ENCODE data around the gene CLIC5.
"Not testable (repeated sequence)": the region's sequence is repeated elsewhere in the genome, so short reads cannot be mapped to it uniquely, and the experiment has no call there.

CLIC5 gene

DNA sequence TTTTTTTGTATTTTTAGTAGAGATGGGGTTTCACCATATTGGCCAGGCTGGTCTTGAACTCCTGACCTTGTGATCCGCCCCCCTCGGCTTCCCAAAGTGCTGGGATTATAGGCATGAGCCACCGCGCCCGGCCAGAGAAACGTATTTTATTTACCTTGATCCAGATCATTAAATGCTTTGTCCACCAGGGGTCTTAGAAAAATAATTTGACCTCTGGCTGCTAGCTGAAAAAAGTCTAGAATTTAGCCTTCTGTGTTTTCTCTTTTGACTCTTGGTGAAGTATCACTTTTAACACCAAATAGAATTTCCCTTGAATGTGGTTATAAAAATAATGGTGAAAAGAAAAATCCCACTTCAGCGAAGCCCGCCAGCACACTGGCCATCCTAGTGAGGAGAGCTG is 89.2 kb downstream of the CLIC5 start:
- not testable (repeated sequence) for DNase-seq (ENCODE audit: low spot score)

DNA sequence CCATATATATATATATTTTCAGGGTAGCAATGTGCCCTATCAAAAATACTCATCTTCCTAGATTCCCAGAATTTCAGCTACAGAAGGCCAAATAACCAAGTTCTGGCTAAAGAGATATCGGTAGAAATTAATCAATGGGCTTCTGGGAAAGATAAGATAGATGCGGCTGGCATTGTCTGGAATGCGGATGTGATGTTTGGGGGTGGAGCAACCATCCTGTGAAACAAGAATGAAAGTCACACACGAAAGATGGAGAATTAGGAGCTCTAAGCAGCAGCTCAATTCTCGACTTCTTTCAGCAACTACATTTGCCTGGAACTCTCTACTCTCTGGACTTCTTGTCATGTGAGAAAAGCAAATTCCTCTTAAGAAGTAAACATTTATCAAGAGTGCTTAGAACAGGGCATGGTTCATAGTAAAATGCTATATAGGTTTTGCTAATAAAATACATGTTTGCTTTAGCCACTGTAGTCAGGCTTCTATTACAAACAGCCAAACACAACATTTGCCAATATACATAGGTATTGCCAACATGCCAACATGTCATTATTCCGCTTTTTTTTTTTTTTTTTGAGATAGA is 90.8 kb downstream of the CLIC5 start:
- DNase-seq (ENCODE audit: low spot score): no peak

DNA sequence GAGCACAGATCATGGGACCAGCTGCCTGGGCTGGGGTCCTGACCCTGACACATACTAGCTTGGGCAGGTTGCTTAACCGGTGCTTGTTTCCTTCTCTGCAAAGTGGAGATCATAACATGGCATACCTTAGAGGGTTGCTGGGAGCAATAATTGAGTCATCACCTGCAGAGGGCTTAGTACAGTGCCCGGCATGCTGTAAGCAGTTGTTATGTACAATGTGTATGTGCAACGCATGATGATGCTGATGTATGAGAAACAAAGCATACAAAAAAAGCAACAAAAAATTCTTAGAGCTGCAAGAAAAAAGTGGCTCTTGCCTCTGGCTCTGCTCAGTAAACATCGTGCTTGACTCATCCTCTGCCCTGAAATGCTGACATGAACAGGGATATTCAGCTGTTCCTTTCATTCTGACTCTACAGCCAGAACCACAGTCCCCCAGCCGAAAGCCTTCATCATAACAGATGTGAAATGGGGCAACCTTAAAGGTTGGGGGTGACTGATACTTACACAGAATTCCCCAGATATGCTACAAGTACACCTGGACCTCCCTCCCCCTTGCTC is 91.7 kb downstream of the CLIC5 start:
- no peak for DNase-seq (ENCODE audit: low spot score)

DNA sequence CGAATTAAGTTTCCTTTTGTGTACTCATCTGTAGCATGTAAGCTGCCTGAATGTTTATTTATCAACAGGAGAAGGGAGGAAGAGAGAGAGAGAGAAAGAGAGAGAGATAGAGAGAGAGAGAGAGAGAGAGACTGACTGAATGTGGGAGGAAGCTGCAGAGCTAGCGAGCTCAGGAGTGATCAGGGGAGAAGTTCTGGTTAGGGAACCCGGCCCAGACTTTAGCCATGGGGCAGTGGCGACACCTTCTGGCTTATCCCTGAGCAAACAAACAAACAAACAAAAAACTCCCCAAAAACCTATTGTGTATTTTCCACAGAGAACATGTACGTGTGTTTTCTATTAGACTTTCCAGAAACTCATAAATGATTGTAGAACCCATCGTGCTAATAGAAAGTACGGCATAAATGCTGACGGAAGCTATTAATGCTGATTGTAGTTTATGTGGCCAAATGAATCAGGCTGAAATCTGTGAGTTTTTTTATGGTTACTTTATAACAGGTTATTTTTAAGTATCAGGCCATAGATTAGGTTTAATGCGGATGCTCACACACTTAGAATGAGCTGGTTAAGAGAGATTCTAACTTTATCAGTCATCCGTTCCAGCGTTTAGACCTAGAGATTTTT is 92.8 kb downstream of the CLIC5 start:
- DNase-seq (ENCODE audit: low spot score): peak; percentile 64

DNA sequence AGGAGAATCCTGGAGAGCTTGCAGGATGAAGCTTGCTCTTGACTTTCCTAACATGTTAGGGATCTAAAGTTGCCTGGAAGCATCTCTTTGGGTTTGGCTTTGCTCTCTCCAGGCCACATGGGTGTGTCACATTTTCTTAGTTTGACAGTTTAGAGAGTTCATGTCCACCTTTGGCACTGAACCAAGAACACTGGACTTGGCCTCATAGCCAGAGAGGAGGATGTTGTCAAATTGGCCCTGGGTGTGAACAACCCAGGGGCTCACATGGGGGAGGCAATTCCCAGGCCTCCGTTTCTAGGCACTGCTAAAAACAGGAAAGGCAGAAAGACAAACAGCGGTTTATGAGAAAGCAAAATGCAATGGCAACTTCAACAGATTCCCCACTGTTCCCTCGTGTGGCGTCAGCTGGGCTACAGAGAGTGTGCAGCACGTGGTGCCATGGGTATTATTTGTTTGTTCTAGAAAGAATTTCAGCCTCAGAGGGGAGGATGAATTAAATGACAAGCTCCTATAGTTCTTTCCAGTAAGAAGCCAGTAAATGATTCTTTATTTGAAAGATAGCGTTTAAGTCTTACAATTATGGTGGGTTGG is 93.9 kb downstream of the CLIC5 start:
- DNase-seq (ENCODE audit: low spot score): no peak

DNA sequence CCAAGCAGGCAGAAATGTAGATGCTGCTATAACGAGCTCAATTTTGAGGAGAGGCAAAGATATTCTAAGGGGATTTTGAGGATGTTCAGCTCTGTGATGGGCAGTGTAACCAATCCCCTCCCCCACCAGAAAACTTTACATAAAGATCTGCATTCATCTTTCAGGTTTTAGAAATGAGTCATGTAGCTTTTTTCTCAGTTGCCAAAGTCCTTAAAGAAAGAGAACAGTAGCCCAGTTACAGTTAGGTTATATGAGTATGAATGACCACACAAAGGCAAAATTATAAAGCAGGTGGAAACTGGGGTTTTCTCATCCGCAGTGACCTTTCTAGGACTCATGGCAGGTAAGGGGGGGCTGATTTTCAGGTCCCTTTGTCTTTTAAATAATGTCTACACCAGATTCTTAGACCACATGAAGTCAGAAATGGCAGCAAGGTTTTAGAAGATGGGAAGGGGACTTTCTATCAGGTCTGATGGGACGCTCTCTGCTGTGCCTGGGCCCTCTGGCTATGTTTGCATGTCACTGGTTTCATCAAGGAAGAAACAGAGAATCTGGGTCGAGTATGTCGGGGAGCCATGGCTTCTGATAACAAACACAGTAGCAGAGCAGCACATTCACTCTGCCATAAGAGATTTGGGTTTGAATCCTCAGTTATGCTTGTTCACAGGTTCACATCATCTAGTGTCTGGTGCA is 94.7 kb downstream of the CLIC5 start:
- no peak for DNase-seq (ENCODE audit: low spot score)

DNA sequence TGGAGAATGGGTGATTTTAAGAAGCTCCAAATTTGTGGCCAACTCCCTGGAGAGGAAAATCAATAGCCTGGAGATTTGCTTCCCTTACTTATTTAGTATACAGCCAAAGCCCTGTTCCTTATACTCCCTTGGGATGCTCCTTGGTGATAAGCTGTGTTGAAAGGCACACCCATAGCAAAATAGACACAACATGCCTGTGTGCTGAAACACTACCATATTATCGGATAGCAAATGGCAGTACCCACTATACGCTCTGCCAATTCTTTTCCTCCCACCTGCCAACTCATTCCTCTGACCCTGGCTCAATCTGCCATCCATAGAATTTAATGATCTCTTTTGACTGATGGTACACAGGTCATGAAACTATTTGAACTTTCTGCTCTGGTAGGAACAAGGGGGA is 98.2 kb downstream of the CLIC5 start:
- no peak for DNase-seq (ENCODE audit: low spot score)

DNA sequence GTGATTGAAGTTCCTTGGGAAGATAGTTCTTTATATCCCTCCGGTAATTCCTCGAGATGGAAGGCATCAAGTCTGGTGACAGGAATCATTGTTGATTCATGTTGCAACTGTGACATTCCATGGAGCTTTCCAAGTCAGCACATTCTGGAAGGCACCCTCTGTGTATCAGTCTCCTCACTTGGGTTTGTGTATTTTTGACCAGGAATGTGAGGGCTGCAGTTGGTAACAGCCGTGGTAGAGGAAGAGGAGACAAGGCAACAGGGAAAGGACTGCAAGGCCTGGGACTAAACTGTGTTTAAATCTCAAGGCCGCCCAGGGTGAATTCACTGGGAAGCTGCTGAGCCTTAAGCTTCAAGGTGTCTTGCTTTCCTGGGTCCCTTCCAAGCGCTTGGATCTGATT is 99.0 kb downstream of the CLIC5 start:
- no peak for DNase-seq (ENCODE audit: low spot score)

DNA sequence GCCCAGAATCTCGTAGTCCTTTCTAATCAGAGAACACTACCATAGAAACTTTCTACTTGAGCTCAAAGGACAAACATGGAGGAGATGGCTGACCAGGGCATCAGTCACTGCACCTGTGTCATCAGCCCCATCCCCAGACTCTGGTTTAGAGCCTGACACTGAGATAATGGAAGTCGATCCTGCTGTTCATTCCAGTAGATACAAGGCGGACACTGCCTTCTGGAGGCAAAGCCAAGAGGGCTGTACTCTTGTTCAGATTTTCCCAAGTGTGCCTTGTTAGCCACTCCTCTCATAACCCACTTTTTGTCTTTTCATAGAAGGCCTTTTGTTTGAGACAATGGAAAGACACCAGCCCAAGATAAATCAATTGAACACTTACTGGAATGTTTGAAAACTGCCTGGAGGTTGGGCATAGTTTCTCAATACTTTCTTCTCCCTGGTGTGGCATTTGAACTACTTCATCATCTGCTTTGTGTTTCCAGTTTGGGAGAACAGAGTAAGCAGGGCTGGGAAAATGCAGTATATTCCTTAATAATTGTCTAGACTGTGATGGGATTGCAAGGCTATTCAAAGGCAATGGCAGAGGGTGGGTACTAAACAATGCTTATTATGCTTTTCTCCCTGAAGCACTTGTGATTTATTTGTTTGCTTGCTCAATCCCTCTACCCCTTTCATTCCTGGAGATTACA is 99.7 kb downstream of the CLIC5 start:
- DNase-seq (ENCODE audit: low spot score): no peak

DNA sequence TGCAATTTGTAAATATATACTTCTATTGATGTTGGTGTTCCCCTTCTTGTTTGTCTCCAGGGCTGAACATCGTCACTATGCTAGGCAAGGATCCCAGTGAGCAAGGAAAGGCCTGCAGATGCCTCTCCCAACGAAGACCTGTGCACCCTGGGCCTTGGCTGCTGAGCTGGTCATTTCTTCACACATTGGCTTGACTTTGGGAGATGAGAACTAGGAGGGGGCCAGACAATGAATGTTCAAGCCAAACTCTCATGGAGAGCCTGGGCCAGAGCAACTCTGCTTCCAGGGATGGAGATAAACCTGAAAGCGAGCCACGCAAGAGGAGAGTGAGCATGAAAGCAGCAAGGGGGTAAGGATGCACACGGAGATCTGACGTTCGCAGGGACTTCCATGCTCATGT is 104.0 kb downstream of the CLIC5 start:
- DNase-seq (ENCODE audit: low spot score): no peak

DNA sequence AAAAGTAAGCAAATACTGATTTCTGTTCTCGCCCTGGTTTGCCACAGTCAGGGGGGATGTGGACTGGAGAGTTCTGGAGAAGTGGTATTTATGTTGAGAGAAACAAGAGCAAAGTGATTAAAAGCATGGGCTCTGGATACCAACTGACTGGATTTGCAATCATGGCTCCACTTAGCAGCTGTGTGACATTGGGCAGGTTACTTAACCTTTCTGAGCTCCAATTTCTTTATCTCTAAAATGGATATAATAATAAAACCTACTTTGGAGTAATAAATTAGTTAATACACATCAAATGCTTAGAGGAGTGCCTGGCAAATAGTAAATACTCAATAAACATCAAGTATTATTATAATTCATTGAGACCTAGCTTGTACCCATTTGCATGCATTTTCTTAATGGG is 111.7 kb downstream of the CLIC5 start:
- DNase-seq (ENCODE audit: low spot score): no peak

DNA sequence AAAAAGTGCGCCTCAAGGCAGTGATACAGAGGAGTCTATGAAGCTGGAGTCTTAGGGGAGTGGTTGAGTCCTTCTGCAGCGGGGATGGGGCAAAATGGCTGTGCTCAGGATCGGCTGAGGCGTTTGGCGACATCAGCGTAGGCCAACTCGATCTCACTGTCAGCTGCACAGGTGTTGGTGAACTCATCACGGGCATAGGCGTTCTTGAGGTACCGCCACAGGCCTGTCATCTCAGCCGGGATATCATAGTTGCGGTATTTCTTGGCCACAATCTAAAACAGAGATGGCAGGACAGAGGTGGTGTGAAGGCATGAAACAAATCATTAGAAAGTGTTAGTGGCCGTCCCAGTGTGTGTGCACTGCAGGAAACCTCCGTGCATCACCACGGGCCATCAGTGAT is 112.7 kb downstream of the CLIC5 start:
- DNase-seq (ENCODE audit: low spot score): no peak

DNA sequence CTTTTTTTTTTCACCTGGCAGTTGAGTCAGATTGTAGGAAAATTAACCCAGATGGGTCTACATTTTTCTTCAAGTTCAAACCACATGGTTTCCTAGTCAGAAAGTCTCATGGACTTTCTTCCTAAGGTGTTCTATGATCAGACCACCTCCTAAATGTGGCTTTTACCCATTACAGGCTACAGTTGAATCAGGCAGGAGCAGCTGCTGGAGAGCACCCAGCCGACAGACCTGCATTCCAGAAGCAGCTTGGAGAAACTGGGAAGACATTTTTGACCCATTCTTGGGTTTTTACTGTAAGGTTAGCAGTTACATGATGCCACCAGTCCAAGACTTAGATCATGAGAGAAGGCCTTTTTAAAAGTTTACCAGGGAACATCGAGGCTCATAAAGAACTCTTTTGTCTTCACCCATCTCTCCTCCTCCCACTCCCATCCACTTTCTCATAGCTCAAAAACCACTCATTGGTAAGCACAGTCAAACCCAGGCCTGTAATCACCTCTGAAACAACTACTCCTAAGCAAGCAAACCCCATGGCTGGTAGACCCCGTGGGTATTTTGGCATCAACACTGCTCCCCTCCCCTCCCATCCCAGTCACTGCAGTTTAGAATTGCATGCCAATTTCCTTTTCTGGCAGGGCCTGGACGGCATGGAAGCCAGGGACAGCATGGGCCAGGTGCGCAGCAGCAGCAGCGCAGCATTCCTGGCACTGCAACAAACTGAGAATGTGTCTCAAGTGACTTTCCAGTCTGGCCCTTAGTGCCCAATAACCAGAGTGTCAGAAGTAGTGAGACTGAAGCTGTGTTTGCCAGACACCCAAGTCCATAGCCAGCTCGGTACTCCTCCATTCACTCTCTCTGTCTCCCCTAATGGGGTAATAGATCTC is 113.7 kb downstream of the CLIC5 start:
- DNase-seq (ENCODE audit: low spot score): no peak

DNA sequence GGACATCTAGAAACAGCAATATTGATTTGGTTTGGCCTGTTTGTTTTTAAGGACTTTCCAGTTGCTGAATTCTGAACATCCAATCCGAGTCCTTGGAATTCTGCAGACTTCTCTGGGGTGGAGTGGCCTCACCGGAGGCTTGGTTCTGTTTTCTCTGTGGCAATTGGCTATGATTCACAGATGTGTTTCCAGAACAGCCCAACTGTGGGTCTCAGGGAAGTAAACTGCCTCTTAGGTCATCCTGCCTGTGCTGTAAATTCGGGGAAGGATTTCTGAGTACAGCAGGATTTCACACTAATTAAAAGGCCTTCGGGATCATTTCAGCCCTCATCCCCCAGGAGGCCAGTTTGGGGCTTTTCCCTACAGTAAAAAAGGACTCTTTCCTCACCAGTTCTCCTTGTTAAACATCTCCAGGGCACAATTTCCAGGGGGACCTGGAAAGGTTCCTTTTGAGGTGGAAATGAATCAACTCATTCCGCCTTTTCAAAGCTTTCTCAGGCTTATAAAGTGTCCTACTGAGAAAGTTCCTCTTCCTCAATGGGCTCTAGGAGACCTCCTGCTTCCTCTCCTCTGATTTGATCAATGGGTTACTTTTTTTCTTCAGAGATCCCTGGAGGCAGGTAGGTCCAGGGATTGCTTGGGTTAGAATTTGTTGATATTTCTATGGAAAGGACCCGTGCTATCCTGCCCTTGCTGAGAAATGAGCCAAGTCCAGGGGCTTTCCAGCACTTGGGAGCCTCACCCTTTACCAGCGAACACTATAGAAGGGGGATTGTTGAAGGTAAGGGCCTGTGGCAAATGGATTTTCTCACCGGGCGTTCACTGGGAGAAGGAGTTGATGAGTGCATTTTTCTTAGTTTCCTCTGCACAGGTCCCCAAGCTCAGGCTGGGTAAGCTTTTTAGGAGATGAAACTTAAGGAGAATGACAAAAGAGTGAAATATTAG is 114.6 kb downstream of the CLIC5 start:
- no peak for DNase-seq (ENCODE audit: low spot score)

DNA sequence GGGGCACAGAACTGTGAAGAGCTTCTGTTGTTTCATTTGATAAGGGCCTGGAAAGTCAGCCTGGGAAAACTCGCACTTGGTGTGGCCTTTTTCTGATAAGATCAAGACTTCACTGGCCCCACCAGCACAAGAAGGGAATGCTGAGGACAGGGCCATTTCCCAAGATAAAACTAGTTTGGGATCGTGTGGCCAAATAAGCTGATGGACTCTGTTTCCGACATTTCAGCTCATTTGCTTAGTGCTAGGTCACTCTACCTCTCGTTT is 116.0 kb downstream of the CLIC5 start:
- no peak for DNase-seq (ENCODE audit: low spot score)

DNA sequence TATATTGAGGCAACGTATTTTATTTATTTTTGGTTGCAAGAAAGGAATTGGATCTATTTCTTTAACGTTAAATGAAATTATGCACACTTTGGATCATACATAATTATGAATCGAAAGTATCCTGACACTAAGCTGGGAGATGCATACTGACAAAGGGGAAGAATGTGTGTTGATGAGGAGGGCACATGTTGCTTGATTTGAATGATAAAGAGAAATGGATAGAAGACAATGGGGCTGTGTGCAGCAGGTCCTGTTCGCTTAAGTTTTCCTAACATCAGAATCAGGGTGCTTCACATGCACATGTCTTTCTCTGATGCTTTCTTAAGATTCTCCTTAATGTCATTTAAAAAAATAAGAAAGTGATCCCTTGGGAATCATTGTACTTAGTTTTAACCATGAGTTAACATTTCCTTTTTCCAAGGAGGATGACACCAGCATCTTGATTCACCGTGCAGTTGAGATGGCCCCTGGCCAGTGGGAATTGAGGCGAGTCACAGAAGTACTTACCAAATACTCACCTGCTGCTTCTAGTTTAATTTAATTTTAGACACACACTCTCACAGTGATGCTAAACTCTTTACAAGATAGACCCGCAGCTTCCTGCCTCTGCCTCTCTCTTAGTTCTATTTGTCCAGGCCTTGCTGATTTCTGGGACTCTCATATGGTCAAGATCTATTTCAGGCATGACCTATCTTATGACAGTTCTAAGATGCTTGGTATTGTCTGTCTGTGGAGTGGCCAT is 116.5 kb downstream of the CLIC5 start:
- DNase-seq (ENCODE audit: low spot score): no peak

DNA sequence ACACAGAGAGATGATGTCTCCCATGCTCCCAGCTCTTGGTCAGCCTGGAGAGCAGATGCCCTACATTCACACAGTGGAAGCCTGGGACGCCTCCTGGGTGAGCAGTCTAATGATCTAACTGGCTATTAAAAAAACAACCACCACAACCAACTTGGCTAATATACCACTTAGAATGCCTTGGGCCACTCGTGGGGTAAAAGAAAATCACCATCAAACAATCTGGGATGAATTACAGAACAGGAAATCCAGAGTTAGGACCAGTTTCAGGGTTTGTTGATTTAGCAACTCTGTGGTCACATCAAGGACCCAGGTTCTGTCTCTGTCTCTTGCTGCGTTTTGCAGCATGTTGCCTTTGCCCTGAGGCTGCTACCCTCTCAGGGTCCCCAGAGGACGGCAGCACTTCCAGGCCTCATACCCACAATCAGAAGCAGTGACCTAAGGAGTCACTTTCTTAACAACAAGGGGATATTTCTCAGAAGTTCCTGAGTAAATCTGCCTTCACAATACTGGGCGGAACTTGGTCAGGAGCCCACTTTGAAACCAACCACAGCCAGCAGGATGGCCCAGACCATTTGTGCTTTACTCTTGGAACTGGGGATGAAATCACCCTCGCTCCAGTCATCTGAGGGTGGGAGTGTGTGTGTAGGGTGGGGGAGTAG is 118.7 kb downstream of the CLIC5 start:
- DNase-seq (ENCODE audit: low spot score): no peak

DNA sequence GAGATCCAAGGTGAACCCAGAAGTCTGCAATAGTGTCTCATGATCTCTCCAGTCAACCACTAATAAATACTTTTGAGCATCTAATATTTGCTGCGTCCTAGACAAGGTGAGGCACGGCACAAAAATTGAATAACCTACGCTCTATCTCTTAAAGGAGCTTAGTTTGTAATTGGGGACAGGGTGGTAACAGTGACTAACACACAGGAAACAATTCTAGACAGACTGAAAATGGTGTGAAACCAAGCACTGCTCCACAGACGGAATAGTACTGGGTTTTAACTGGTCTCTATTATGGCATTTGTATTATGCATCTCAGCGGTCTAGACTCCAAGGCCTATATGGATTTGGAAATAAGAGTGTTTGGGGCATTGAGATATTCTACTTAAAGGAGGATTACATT is 120.1 kb downstream of the CLIC5 start:
- DNase-seq (ENCODE audit: low spot score): no peak

DNA sequence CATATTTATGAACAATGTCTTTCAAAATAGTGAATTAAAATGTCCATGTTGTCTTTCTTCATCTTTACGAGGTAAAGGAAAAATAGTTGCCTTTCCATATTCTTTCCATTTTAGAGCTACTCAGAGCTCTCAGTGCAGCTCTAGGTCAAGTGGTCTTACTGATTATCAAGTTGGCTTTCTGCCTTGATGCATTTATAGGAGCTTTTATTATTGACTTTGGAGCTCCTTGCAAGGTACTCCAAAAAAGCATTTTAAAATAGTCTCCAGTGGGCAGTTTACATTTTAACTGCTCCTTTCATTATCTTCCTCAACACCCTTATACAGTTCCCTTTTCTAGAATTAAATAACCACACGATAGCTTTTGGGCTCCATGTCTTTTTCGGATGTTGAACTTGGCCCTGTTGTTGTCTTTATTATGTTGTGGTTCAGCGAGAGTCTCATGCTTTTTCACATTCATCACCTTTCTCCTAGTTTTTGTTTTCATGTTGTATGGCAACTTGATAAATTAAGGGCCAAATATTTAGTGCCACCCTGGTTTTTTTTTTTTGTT is 122.9 kb downstream of the CLIC5 start:
- no peak for DNase-seq (ENCODE audit: low spot score)
